Measurements from ENCODE around the gene RDH13.
A peak's percentile ranks its signal among the peaks of the same experiment; 100 is the strongest.

RDH13 gene

DNA sequence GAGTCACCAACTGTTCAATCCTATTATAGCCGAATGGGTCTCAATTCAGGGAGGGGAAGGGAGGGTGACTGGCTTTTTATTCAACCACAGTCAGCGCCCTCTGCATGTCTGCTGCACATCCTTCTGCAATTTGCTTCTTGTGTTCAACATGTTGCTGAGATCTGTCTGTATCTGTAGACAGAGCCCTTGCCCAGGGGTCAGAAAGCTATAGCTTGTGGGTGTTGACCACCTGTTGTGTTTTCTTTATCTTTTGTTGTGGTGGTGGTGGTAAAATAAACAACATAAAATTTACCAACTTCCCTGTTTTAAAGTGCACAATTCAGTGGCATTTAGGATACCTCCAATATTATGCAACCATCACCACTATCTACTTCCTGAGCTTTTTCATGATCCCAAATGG, 42.3 kb upstream of the RDH13 start:
- no peak overlapping the region for H3K4me3 ChIP-seq (ENCODE audit: low read depth, low read length)
- TF ChIP-seq, protein P1, sequence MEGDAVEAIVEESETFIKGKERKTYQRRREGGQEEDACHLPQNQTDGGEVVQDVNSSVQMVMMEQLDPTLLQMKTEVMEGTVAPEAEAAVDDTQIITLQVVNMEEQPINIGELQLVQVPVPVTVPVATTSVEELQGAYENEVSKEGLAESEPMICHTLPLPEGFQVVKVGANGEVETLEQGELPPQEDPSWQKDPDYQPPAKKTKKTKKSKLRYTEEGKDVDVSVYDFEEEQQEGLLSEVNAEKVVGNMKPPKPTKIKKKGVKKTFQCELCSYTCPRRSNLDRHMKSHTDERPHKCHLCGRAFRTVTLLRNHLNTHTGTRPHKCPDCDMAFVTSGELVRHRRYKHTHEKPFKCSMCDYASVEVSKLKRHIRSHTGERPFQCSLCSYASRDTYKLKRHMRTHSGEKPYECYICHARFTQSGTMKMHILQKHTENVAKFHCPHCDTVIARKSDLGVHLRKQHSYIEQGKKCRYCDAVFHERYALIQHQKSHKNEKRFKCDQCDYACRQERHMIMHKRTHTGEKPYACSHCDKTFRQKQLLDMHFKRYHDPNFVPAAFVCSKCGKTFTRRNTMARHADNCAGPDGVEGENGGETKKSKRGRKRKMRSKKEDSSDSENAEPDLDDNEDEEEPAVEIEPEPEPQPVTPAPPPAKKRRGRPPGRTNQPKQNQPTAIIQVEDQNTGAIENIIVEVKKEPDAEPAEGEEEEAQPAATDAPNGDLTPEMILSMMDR (IDR thresholded peaks at IDR 0.05; ENCODE audit: low read depth, low read length) = no peak
- no peaks in the 10 kb centered on the region for H3K9me3 ChIP-seq
- peaks cover 15% of the 10 kb centered on the region for H3K36me3 ChIP-seq
- no peaks in the 10 kb centered on the region for H3K27me3 ChIP-seq
- DNase-seq = no peak
- no peaks in the 10 kb centered on the region for H3K4me1 ChIP-seq

DNA sequence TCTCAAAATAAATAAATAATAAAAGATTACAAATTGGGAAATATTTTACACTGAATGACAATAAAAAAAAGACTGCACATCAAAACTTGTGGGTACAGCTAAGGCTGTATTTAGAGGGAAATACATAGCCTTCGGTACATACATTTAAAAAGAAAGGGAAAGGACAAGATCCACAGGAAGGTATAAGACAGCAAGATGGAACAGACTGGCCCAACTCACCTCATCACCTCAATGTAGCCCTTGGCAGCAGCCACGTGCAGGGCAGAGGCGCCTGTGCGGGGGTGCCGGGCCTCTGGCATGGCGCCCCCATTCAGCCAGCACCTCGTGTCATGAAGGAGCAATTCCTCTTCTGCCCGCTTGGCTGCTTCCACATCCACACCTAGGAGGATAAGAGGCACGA, 40.2 kb upstream of the RDH13 start:
- TF ChIP-seq, protein P1 (IDR thresholded peaks at IDR 0.05; ENCODE audit: low read depth, low read length) = no peak
- H3K27me3 ChIP-seq = no peaks in the 10 kb centered on the region
- no peaks in the 10 kb centered on the region for H3K9me3 ChIP-seq
- peaks cover 9% of the 10 kb centered on the region; the same call in 1 of the 2 replicates for H3K36me3 ChIP-seq
- H3K4me3 ChIP-seq (ENCODE audit: low read depth, low read length) = no peak overlapping the region
- DNase-seq = no peak
- H3K4me1 ChIP-seq = no peaks in the 10 kb centered on the region

DNA sequence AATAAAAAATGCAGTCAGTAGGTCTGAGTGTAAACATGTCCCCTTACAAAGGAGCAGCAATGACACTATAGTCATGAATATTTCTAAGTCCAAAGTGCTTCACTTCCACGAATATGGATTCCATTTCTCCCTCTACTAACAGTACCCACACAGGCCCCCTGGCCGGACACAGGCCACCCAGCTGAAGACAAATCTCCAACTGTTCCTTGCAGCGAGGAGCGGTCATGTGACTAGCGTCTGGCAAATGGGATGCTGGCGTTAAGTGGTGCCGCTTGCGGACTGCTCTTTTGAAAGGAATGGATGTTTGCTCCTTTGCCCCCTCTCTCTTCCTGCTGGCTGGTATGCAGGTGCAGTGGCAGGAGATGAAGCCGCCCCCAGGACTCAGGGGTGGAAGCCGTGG, 38.3 kb upstream of the RDH13 start:
- DNase-seq = no peak
- Histone ChIP-seq H3K27me3 (no peaks in the 10 kb centered on the region), H3K4me3 (ENCODE audit: low read depth, low read length) (no peak overlapping the region), H3K9me3 (no peaks in the 10 kb centered on the region), H3K36me3 (peaks cover 9% of the 10 kb centered on the region; the same call in 1 of the 2 replicates), H3K4me1 (no peaks in the 10 kb centered on the region)
- TF ChIP-seq, protein P1 (IDR thresholded peaks at IDR 0.05; ENCODE audit: low read depth, low read length) = no peak

DNA sequence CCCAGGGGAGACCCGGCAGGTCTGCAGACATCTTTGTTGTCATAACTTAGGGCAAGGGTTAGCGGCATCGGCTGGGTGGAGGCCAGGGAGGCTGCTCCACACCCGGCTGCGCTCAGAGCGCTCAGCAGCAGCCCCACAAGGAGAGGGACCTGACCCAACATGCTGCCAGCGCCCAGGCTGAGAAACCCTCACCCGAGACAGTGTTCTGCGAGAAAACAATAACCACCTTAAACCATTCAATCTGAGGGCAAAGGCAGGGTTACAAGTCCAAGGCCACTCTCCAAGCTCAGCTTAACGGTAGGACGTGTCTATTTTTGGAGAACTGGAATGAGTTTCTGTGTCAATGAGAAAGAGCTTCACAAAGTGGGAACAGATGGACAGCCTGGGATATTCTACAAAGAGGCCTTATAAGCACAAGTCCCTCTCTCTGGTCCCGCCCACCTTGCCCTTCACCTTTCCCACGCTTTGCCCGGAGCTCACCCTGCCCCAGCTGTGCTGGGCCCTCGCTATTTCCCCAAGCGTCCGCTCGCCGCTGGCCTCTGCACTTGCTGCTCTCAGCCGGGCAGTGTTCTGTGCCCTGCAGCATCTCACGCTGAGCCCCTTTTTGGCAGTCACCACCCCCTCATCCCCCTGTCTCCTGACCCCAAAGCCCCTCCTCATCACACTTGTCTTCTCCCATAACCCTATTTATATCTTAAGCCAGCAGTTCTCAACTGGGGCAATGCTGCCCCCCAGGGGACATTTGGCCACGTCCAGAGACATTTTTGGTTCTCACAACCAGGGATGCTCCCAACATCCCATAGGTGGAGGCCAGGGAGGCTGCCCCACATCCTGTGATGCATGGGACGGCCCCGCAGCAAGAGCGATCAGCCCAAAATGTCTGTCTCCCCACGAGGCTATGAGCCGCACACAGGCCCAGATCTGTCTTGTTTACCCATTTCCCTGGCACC, 36.9 kb upstream of the RDH13 start:
- DNase-seq = no peak
- no peaks in the 10 kb centered on the region for H3K9me3 ChIP-seq
- H3K4me3 ChIP-seq (ENCODE audit: low read depth, low read length) = no peak overlapping the region
- no peaks in the 10 kb centered on the region for H3K27me3 ChIP-seq
- TF ChIP-seq, protein P1 (IDR thresholded peaks at IDR 0.05; ENCODE audit: low read depth, low read length) = peak; percentile 39; the same call in 1 of the 2 replicates
- peaks cover 9% of the 10 kb centered on the region; the same call in 1 of the 2 replicates for H3K36me3 ChIP-seq
- H3K4me1 ChIP-seq = no peaks in the 10 kb centered on the region

DNA sequence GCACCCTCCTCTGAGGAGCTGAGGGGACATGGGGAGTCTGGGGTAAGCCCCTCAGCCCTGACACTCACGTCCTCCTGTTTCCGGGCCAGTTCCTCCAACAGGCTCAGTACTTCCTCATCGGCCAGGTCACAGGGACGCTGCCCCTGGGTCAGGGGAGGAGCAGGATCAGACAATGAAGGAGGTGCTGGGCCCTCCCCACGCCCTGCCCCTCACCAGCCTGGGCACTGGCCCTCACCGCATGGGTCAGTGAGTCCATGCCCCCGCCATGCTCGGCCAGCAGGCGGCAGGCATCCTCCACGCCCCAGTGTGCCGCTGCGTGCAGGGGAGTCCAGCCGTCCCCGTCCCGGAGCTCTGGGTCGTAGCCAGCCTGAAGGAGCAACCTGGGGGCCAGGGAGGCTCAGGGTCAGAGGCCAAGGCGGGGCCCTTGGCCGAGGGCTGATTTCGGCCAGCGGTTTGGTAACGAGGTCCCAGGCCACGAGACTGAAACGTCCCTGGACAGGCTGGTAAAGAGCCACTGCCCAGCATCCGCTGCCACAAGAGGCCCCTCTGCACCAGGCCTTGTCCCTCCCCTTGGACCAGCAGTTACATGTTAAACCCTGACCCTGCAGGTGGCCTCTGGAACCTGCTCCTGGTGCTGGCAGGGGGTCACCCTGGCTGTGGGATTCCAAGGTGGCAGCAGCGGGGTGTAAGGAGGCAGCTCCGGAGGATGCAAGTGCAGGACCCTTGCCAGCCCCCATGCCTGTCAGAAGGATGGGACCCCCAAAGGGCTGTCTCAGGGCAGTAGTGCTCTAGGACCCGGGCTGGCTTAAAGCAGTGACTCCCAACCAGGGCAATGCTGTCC, 36.0 kb upstream of the RDH13 start:
- Histone ChIP-seq H3K4me3 (ENCODE audit: low read depth, low read length) (no peak overlapping the region), H3K27me3 (no peaks in the 10 kb centered on the region), H3K4me1 (no peaks in the 10 kb centered on the region), H3K36me3 (peaks cover 14% of the 10 kb centered on the region; the same call in 1 of the 2 replicates), H3K9me3 (no peaks in the 10 kb centered on the region)
- TF ChIP-seq, protein P1 (IDR thresholded peaks at IDR 0.05; ENCODE audit: low read depth, low read length) = 0 out of 2 replicates have a peak, but pooled peaks have one; percentile 1
- DNase-seq = no peak
